GM23338 (cell line): ENCODE results near the gene SLC35F4.

Experiments
- EZH2 ChIP-seq: fragments of 200-600 bp; sonication (generic); IDR thresholded peaks from one replicate; pipeline ENCODE4 v1.8.0; 2017; ENCODE audit warnings: antibody characterized with exemption, mild to moderate bottlenecking, low read depth; ENCODE audit not compliant: unreplicated experiment
- EZH2phosphoT487 ChIP-seq: fragments of 200-600 bp; sonication (generic); IDR thresholded peaks from one replicate; pipeline ENCODE4 v1.8.1; 2018; ENCODE audit warnings: antibody characterized with exemption; ENCODE audit not compliant: unreplicated experiment
- NANOG ChIP-seq: IDR thresholded peaks from 2 replicates; pipeline ENCODE4 v1.6.1; 2016; ENCODE audit warnings: antibody characterized with exemption, borderline replicate concordance
- POLR2AphosphoS5 ChIP-seq: IDR thresholded peaks from 2 replicates; pipeline ENCODE4 v1.6.1; 2016; ENCODE audit warnings: antibody characterized with exemption, low read depth
- TF ChIP-seq, protein P1 (sequence below), 2 experiments: fragments of 200-600 bp in 1 of 2; sonication (generic) in 1 of 2; conservative IDR thresholded peaks; 2 replicates each; pipeline versions ENCODE4 v1.5.1 to v1.6.1; 2016 to 2017; ENCODE audit warnings: antibody characterized with exemption in 2 of 2, low read depth in 2 of 2, mild to moderate bottlenecking in 2 of 2, moderate library complexity in 1 of 2

DNA sequence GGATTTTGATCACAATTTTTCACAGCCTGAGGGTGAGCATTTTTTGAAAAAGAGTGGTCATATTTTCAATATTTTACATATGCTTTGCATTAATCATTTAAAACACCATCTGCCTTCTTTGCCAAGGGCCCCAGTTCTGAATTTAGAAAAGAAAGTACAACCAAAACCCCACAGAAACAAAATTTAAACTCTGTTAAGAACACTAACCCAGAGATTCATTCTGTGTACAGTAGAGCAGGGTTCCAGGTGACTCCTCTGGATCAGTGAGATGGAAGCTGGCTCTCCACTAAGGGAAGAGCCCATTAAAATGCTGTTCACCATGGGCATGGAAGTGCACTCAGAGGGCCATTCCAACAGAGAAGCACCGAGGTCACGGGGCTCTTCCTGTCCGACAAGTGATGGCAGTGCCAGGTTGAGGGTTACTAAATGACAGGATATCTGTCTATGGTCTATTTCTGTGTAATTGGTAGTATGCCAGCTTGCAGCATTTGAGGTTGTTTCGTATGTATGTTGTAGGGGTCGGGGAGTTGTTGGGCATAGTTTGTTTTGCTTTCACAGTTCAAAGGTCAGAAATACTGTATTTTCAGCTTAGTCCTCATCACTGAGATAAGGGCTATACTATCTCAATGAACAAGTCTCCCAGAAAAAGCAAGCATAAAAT is 95.9 kb downstream of the SLC35F4 start:
- TF ChIP-seq, protein P1, sequence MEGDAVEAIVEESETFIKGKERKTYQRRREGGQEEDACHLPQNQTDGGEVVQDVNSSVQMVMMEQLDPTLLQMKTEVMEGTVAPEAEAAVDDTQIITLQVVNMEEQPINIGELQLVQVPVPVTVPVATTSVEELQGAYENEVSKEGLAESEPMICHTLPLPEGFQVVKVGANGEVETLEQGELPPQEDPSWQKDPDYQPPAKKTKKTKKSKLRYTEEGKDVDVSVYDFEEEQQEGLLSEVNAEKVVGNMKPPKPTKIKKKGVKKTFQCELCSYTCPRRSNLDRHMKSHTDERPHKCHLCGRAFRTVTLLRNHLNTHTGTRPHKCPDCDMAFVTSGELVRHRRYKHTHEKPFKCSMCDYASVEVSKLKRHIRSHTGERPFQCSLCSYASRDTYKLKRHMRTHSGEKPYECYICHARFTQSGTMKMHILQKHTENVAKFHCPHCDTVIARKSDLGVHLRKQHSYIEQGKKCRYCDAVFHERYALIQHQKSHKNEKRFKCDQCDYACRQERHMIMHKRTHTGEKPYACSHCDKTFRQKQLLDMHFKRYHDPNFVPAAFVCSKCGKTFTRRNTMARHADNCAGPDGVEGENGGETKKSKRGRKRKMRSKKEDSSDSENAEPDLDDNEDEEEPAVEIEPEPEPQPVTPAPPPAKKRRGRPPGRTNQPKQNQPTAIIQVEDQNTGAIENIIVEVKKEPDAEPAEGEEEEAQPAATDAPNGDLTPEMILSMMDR (conservative IDR thresholded peaks at IDR 0.05; ENCODE audit: low read depth in 2 of 2): no peak
- TF ChIP-seq EZH2 (no peak), POLR2AphosphoS5 (no peak), EZH2phosphoT487 (no peak), NANOG (no peak)
